Adrenal gland (tissue), 12 donors: ENCODE results near the gene PHACTR3. TPM values are rescaled to one million over a fixed set of nuclear protein-coding genes. Genes with fewer than 3 reads are reported as not detected.

Experiments used
- DNase-seq, 7 donors: peaks; one replicate each; pipeline ENCODE4 v3.0.0-alpha.2; 2019 to 2020
- H3K27ac ChIP-seq, 5 donors: fragments of 200-600 bp; sonication (generic) in 4 of 5; 1 replicate in 3 of 5; 2 replicates in 2 of 5; pipeline versions ENCODE4 v1.5.1 to v1.8.0; 2016 to 2020; ENCODE audit warnings: mild to moderate bottlenecking in 1 of 5
- H3K27me3 ChIP-seq: fragments of 200-600 bp; 2 replicates; pipeline ENCODE4 v1.8.0; 2021
- H3K36me3 ChIP-seq, 2 donors: fragments of 200-600 bp; replicated peaks in 1 of 2; 1 replicate in 1 of 2; 2 replicates in 1 of 2; pipeline versions ENCODE4 v1.5.1 to v1.8.0; 2018 to 2022
- H3K4me1 ChIP-seq, 2 donors: fragments of 200-600 bp; replicated peaks in 1 of 2; 1 replicate in 1 of 2; 2 replicates in 1 of 2; pipeline versions ENCODE4 v1.5.1 to v1.8.0; 2018 to 2021
- H3K4me3 ChIP-seq, 4 donors: fragments of 200-600 bp; sonication (generic) in 3 of 4; one replicate each; pipeline ENCODE4 v1.5.1; 2016 to 2018
- H3K9me3 ChIP-seq, 3 donors: fragments of 200-600 bp; sonication (generic) in 1 of 3; replicated peaks in 1 of 3; 1 replicate in 2 of 3; 2 replicates in 1 of 3; pipeline versions ENCODE4 v1.5.1 to v1.8.0; 2016 to 2021
- POLR2A ChIP-seq, 2 donors: fragments of 450-650 bp; IDR thresholded peaks; one replicate each; pipeline ENCODE4 v1.6.1; 2017; ENCODE audit warnings: antibody characterized with exemption in 2 of 2, mild to moderate bottlenecking in 2 of 2, moderate library complexity in 1 of 2
- WGBS, 4 donors: extraction: QIAGEN DNeasy Blood & Tissue Kit in 2 of 4; methylation state at CpG; one replicate each; pipeline versions ENCODE4 v1.1.5 to v1.1.7; 2013 to 2017; 5-methylcytosine and 5-hydroxymethylcytosine counted together
- intact Hi-C, 2 donors: fragments of 100-400 bp; cut with DNase I; formaldehyde crosslinking; loops; one replicate each; pipeline versions ENCODE4 v1.14.1 to v1.15.0; 2022 to 2023
- polyA plus RNA-seq, 3 donors: library from polyadenylated mRNA; stranded (reverse); fragments of 200-250 nt in 2 of 3; fragments of 350-450 nt in 1 of 3; fragmentation: Illumina TruSeq in 1 of 3; extraction: RNeasy Lipid Tissue Mini Kit (QIAGEN cat#74804) in 1 of 3; gene quantifications; one replicate each; pipeline ENCODE4 v1.2.3, GENCODE V29; 2013 to 2014
- total RNA-seq, 9 donors: library from RNA; depleted of rRNA in 4 of 9; stranded (reverse); fragments of >200 nt in 4 of 9; fragments of 120-200 nt in 1 of 9; fragmentation: NEBNext Ultra II Directional in 1 of 9; extraction: Animal tissue kit (Norgen Biotek cat#: 25700) in 1 of 9; gene quantifications; one replicate each; pipeline versions ENCODE4 v1.1.0 to v1.2.4, GENCODE V29; 2013 to 2023
- TF ChIP-seq, protein P1 (sequence below), 6 experiments: fragments of 450-650 bp in 4 of 6; fragments of 200-600 bp in 2 of 6; sonication (generic) in 1 of 6; IDR thresholded peaks; 1 replicate in 5 of 6; 2 replicates in 1 of 6; pipeline versions ENCODE4 v1.5.1 to v1.8.0; 2016 to 2021; ENCODE audit warnings: antibody characterized with exemption in 6 of 6, mild to moderate bottlenecking in 2 of 6, moderate library complexity in 1 of 6
- donor health status: healthy with polysubstance abuse.
- donor health status: Bipolar disorder and iron deficiency.
- donor health status: DM: yes; HTN: yes; CAD: no.
- donor health status: DM: no; HTN: no; CAD: no.
- donor health status: DM: no; HTN: no; CAD: no.
- donor health status: DM: yes; HTN: yes; CAD: no.

The PHACTR3 gene
- total and polyA plus RNA-seq, 12 donors: 0.17 to 4.5 (median 0.81) TPM

DNA sequence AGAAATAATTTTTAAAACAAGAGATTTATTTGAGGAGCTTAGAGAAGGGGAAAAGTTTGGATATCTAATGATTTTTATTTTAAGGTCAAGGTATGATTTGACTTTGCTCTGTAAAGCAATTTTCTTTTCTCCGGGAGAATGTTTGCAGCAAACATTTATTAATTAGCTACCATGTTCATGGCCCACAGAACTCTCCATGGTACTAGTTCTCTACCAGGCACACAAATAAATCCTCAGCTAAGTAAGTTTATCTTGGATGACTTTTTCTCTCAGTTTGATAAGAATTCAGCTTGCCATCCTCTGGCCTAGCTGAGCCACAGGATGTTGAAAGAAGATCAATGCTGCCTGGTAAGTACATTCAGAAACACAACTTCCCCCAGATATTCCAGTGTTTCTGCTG lies 94.3 kb downstream of the PHACTR3 start:
- no peaks in the 10 kb centered on the region for H3K36me3 ChIP-seq
- H3K4me1 ChIP-seq: no peaks in the 10 kb centered on the region
- H3K4me3 ChIP-seq: no peak overlapping the region
- H3K9me3 ChIP-seq: no peaks in the 10 kb centered on the region
- no peak for TF ChIP-seq POLR2A (IDR thresholded peaks at IDR 0.05)
- TF ChIP-seq, protein P1, sequence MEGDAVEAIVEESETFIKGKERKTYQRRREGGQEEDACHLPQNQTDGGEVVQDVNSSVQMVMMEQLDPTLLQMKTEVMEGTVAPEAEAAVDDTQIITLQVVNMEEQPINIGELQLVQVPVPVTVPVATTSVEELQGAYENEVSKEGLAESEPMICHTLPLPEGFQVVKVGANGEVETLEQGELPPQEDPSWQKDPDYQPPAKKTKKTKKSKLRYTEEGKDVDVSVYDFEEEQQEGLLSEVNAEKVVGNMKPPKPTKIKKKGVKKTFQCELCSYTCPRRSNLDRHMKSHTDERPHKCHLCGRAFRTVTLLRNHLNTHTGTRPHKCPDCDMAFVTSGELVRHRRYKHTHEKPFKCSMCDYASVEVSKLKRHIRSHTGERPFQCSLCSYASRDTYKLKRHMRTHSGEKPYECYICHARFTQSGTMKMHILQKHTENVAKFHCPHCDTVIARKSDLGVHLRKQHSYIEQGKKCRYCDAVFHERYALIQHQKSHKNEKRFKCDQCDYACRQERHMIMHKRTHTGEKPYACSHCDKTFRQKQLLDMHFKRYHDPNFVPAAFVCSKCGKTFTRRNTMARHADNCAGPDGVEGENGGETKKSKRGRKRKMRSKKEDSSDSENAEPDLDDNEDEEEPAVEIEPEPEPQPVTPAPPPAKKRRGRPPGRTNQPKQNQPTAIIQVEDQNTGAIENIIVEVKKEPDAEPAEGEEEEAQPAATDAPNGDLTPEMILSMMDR (IDR thresholded peaks at IDR 0.05): no peak
- intact Hi-C loops: no loop called here
- H3K27ac ChIP-seq: no peak overlapping the region
- WGBS, 4 donors: 45 to 57% (median 51%) methylated on average over 1 of the region's 1 CpG
- no peak for DNase-seq
- H3K27me3 ChIP-seq: peaks cover 6% of the 10 kb centered on the region

DNA sequence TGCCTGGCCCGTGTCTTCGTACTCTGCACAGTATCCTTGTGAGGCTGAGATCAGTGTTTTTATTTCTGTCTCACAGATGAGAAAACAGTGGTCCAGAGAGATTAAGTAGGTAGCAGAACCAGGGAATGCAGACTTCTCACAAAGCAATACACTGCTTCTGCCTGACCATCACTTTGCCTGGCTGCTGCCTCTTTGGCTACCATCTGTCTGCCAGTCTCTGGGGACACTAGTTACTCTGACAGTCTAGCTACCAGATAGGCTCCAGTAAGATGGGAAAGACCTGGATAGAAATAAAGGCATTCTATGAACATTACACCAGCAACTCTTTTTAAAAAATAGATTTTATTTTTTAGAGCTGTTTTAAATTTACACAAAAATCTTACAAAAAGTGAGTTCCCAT lies 96.9 kb downstream of the PHACTR3 start:
- H3K27me3 ChIP-seq: no peaks in the 10 kb centered on the region
- no peak for DNase-seq
- H3K4me3 ChIP-seq: no peak overlapping the region
- H3K4me1 ChIP-seq: no peaks in the 10 kb centered on the region
- H3K9me3 ChIP-seq: no peaks in the 10 kb centered on the region
- 56 to 68% (median 62%) methylated on average over 2 of the region's 2 CpGs for WGBS, 4 donors
- H3K27ac ChIP-seq: no peak overlapping the region
- intact Hi-C loops: no loop called here
- TF ChIP-seq, protein P1 (IDR thresholded peaks at IDR 0.05): no peak
- no peak for TF ChIP-seq POLR2A (IDR thresholded peaks at IDR 0.05)
- no peaks in the 10 kb centered on the region for H3K36me3 ChIP-seq

DNA sequence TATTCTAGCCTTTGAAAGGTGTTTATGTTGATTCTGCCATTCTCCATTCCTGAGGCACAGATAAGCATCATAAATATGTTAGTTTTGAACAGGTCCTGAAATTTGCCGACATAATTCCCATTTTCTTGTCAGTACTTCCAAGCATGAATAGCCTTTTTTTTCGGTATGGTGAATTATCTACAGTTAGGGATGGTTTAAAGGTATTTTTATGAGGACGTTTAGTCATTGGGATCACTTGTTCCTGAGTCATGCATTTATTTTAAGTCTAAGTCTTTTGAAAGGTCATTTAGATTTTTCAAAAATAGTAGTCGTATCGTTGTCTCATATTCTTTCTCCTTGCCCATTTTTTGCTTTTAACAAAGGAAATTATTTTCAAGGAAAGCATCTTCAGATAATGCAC lies 98.7 kb downstream of the PHACTR3 start:
- DNase-seq: no peak
- 36 to 52% (median 40%) methylated on average over 5 of the region's 5 CpGs for WGBS, 4 donors
- intact Hi-C loops: no loop called here
- H3K36me3 ChIP-seq: no peaks in the 10 kb centered on the region
- TF ChIP-seq POLR2A (IDR thresholded peaks at IDR 0.05): no peak
- TF ChIP-seq, protein P1 (IDR thresholded peaks at IDR 0.05): no peak
- H3K27me3 ChIP-seq: no peaks in the 10 kb centered on the region
- no peaks in the 10 kb centered on the region for H3K9me3 ChIP-seq
- no peak overlapping the region for H3K27ac ChIP-seq
- no peak overlapping the region for H3K4me3 ChIP-seq
- no peaks in the 10 kb centered on the region for H3K4me1 ChIP-seq

DNA sequence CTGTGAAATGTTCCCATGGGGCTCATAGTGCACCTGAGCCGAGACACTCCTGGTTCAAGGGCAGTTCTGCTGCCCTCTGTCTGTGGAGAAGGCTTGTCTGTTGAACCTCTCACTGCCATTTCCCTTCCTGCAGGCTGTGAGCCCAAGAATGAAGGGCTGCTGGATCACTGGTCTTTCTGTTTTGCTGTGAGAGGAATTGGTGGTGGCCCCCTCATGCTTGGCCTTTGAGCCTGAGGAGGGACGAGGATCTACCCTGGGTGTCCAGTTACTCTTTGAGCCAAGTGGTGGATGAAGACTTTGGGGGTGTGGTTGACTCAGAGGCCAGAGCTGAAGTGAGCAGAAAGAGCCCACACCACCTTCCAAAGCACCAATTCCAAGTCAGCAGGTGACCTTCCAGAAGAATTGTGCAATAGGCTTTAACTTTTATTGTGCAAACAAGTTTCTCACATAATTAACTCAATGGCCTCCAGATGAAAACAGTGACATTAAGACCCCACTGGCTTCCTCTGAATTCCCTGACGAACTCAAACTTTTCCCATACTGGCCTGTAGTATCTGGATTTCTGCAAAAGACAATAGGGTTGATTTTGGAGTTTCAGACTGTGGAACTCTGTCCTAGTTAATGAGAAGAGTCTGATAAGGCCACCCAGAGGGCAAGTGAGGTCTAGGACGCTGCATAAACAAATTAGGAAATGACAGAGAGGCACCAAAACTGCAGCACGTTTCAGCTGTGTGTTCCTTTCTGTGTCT lies 101.5 kb downstream of the PHACTR3 start:
- no peak for DNase-seq
- intact Hi-C loops: no loop called here
- Histone ChIP-seq H3K4me3 (no peak overlapping the region), H3K27ac (no peak overlapping the region), H3K36me3 (no peaks in the 10 kb centered on the region), H3K9me3 (no peaks in the 10 kb centered on the region), H3K4me1 (no peaks in the 10 kb centered on the region), H3K27me3 (no peaks in the 10 kb centered on the region)
- WGBS, 4 donors: 28 to 41% (median 31%) methylated on average over 4 to 5 of the region's 5 CpGs
- TF ChIP-seq POLR2A (IDR thresholded peaks at IDR 0.05): no peak
- TF ChIP-seq, protein P1 (IDR thresholded peaks at IDR 0.05): no peak
